Tibial artery (tissue), 4 donors: ENCODE measurements around the gene FBXW11.

ENCODE experiments used
- DNase-seq, 2 donors: peaks; one replicate each; pipeline ENCODE4 v3.0.0-alpha.2; 2019
- H3K27ac ChIP-seq, 2 donors: fragments of 200-600 bp; sonication (generic) in 1 of 2; 1 replicate in 1 of 2; 2 replicates in 1 of 2; pipeline ENCODE4 v1.5.1; 2018 to 2019; ENCODE audit warnings: mild to moderate bottlenecking in 1 of 2
- H3K27me3 ChIP-seq, 2 donors: fragments of 200-600 bp; sonication (generic) in 1 of 2; one replicate each; pipeline versions ENCODE4 v1.5.1 to v1.6.0; 2016 to 2019
- H3K36me3 ChIP-seq, 3 donors: fragments of 200-600 bp; sonication (generic) in 2 of 3; one replicate each; pipeline ENCODE4 v1.5.1; 2016 to 2019; ENCODE audit warnings: mild to moderate bottlenecking in 2 of 3
- H3K4me1 ChIP-seq, 4 donors: fragments of 200-600 bp; sonication (generic) in 2 of 4; 1 replicate in 3 of 4; 2 replicates in 1 of 4; pipeline ENCODE4 v1.5.1; 2016 to 2019
- H3K4me3 ChIP-seq, 2 donors: fragments of 200-600 bp; sonication (generic) in 1 of 2; 1 replicate in 1 of 2; 2 replicates in 1 of 2; pipeline ENCODE4 v1.5.1; 2018 to 2019; ENCODE audit warnings: mild to moderate bottlenecking in 2 of 2
- H3K9me3 ChIP-seq, 3 donors: fragments of 200-600 bp; sonication (generic) in 1 of 3; one replicate each; pipeline ENCODE4 v1.5.1; 2016 to 2019
- intact Hi-C: fragments of 100-400 bp; cut with DNase I; formaldehyde crosslinking; loops from one replicate; pipeline ENCODE4 v1.15.0; 2023; ENCODE audit warnings: low total_unique reads
- TF ChIP-seq, protein P1 (sequence below), 2 experiments: fragments of 200-600 bp in 1 of 2; fragments of 450-650 bp in 1 of 2; IDR thresholded peaks; one replicate each; pipeline ENCODE4 v1.5.1; 2017 to 2019; ENCODE audit warnings: antibody characterized with exemption in 2 of 2, mild to moderate bottlenecking in 1 of 2, moderate library complexity in 1 of 2

The FBXW11 gene

DNA sequence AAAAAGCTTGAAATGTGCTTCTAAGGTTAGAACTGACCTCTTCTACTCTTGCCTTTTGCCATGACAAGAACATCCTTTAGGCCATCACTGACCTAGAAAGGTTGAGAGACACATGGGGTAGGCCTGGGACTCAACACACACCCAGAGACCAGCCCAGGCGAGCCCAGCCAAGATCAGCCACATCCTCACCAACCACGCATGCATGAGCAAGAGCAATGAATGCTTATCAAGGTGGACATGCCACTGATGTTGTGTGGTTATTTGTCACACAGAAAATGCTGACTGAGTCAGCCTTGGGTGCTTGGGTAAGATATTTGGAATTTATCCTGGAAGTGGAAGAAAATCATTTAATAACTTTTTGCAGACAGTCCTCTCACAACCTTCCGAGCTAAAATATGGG is 181.4 kb downstream of the FBXW11 start:
- Histone ChIP-seq H3K27ac (no peak overlapping the region), H3K27me3 (no peaks in the 10 kb centered on the region), H3K9me3 (no peaks in the 10 kb centered on the region), H3K4me1 (no peaks in the 10 kb centered on the region), H3K4me3 (no peak overlapping the region), H3K36me3 (no peaks in the 10 kb centered on the region)
- TF ChIP-seq, protein P1, sequence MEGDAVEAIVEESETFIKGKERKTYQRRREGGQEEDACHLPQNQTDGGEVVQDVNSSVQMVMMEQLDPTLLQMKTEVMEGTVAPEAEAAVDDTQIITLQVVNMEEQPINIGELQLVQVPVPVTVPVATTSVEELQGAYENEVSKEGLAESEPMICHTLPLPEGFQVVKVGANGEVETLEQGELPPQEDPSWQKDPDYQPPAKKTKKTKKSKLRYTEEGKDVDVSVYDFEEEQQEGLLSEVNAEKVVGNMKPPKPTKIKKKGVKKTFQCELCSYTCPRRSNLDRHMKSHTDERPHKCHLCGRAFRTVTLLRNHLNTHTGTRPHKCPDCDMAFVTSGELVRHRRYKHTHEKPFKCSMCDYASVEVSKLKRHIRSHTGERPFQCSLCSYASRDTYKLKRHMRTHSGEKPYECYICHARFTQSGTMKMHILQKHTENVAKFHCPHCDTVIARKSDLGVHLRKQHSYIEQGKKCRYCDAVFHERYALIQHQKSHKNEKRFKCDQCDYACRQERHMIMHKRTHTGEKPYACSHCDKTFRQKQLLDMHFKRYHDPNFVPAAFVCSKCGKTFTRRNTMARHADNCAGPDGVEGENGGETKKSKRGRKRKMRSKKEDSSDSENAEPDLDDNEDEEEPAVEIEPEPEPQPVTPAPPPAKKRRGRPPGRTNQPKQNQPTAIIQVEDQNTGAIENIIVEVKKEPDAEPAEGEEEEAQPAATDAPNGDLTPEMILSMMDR (IDR thresholded peaks at IDR 0.05) = no peak
- DNase-seq = no peak
- intact Hi-C loops = no loop called here

GRCh38 chr5:171823269-171823668 is 183.2 kb downstream of the FBXW11 start:
- Histone ChIP-seq H3K36me3 (no peaks in the 10 kb centered on the region), H3K27ac (no peak overlapping the region), H3K27me3 (peaks cover 0 to 4% of the 10 kb centered on the region in 2 donors), H3K4me1 (no peaks in the 10 kb centered on the region), H3K4me3 (no peak overlapping the region), H3K9me3 (no peaks in the 10 kb centered on the region)
- intact Hi-C loops = no loop called here
- no peak for DNase-seq
- TF ChIP-seq, protein P1 (IDR thresholded peaks at IDR 0.05) = no peak

DNA sequence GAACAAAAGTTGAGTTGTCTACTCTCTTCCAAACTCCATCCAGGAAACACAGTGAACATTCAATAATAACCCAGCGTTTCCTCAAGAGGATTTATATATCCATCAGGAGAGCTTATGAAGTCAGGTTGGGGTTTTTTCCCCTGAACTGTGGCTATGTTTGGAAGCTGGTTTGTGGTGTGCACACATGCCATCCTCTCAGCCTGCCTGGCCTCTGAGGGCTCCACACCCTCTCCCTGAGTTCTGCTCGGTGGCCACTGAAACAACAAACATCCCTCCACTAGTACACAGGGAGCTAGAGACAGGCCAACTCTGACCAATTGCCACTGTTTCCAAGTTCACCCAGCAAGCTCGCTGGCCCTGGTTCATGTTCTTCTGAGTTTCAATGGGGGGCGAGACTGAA is 185.2 kb downstream of the FBXW11 start:
- H3K36me3 ChIP-seq = no peaks in the 10 kb centered on the region
- H3K9me3 ChIP-seq = no peaks in the 10 kb centered on the region
- DNase-seq = no peak
- H3K27ac ChIP-seq = no peak overlapping the region
- TF ChIP-seq, protein P1 (IDR thresholded peaks at IDR 0.05) = no peak
- no peak overlapping the region for H3K4me3 ChIP-seq
- intact Hi-C loops = no loop called here
- H3K27me3 ChIP-seq = peaks cover 0 to 8% of the 10 kb centered on the region in 2 donors
- no peaks in the 10 kb centered on the region for H3K4me1 ChIP-seq

GRCh38 chr5:171820561-171820960 is 185.9 kb downstream of the FBXW11 start:
- H3K27ac ChIP-seq = no peak overlapping the region
- TF ChIP-seq, protein P1 (IDR thresholded peaks at IDR 0.05) = no peak
- H3K9me3 ChIP-seq = no peaks in the 10 kb centered on the region
- intact Hi-C loops = no loop called here
- H3K4me3 ChIP-seq = no peak overlapping the region
- no peak for DNase-seq
- no peaks in the 10 kb centered on the region for H3K36me3 ChIP-seq
- H3K4me1 ChIP-seq = no peaks in the 10 kb centered on the region
- peaks cover 0 to 8% of the 10 kb centered on the region in 2 donors for H3K27me3 ChIP-seq

GRCh38 chr5:171816666-171817065 is 189.8 kb downstream of the FBXW11 start:
- H3K27me3 ChIP-seq = peaks cover 0 to 8% of the 10 kb centered on the region in 2 donors
- intact Hi-C loops = no loop called here
- H3K36me3 ChIP-seq = no peaks in the 10 kb centered on the region
- H3K27ac ChIP-seq = no peak overlapping the region
- H3K4me3 ChIP-seq = no peak overlapping the region
- TF ChIP-seq, protein P1 (IDR thresholded peaks at IDR 0.05) = no peak
- no peaks in the 10 kb centered on the region for H3K4me1 ChIP-seq
- DNase-seq = no peak
- peaks cover 0 to under 1% (median 0%) of the 10 kb centered on the region in 3 donors for H3K9me3 ChIP-seq
